Ascending aorta (tissue), 2 donors: Measurements from ENCODE around the gene FOLR2. TPM values are rescaled to one million over a fixed set of nuclear protein-coding genes. Genes with fewer than 3 reads are reported as not detected.

Experiments used
- DNase-seq, 2 donors: peaks; one replicate each; pipeline ENCODE4 v3.0.0-alpha.2; 2019; ENCODE audit warnings: low spot score in 2 of 2
- H3K27ac ChIP-seq, 2 donors: fragments of 200-600 bp; sonication (generic); one replicate each; pipeline ENCODE4 v1.5.1; 2016 to 2017; ENCODE audit warnings: mild to moderate bottlenecking in 1 of 2
- H3K27me3 ChIP-seq: fragments of 200-600 bp; sonication (generic); one replicate; pipeline ENCODE4 v1.5.1; 2017
- H3K36me3 ChIP-seq, 2 donors: fragments of 200-600 bp; sonication (generic); one replicate each; pipeline ENCODE4 v1.5.1; 2016
- H3K4me1 ChIP-seq, 2 donors: fragments of 200-600 bp; sonication (generic); one replicate each; pipeline ENCODE4 v1.5.1; 2016 to 2017; ENCODE audit warnings: mild to moderate bottlenecking in 1 of 2
- H3K4me3 ChIP-seq, 2 donors: fragments of 200-600 bp; sonication (generic); one replicate each; pipeline ENCODE4 v1.5.1; 2016 to 2017; ENCODE audit warnings: mild to moderate bottlenecking in 1 of 2
- H3K9me3 ChIP-seq, 2 donors: fragments of 200-600 bp; sonication (generic); one replicate each; pipeline ENCODE4 v1.5.1; 2016
- intact Hi-C: fragments of 100-400 bp; cut with DNase I; formaldehyde crosslinking; loops from one replicate; pipeline ENCODE4 v1.15.1; 2023
- total RNA-seq: library from RNA; depleted of rRNA; stranded (reverse); fragments of >200 nt; gene quantifications from one replicate; pipeline ENCODE4 v1.1.0, GENCODE V29; 2016
- TF ChIP-seq, protein P1 (sequence below), 3 experiments: fragments of 200-600 bp in 2 of 3; fragments of 450-650 bp in 1 of 3; sonication (generic) in 2 of 3; IDR thresholded peaks; one replicate each; pipeline ENCODE4 v1.5.1; 2016 to 2019; ENCODE audit warnings: antibody characterized with exemption in 3 of 3, mild to moderate bottlenecking in 1 of 3, moderate library complexity in 1 of 3

FOLR2 gene
- total RNA-seq, 1 donor from 2014 or later: 34.5 TPM

DNA sequence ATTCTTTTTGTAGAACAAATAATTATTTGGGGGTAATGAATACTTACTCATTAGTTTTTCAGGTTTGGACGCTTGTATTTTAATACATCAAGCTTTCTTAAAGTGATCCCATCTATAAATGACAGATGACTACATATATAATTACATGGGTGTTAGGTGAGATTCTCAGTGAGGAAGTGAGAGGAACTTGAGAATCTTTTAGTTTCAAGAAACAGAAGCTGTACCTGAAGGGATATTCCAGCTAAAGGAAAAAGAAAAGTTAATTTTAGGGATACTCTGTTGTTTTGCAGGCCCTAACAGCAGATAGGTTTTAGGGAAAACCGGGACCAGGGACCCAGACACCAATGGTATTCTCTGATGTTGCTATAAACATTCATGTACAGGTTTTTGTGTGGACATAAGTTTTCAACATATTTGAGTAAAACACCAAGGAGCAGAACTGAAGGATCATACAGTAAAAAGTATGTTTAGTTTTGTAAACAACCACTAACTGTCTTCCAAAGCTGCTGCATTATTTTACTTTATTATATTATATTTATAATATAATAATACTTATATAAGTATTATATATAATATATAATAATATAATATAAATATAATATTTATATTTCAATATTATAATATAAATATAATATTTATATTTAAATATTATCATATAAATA is 51.5 kb downstream of the FOLR2 start:
- Histone ChIP-seq H3K4me1 (no peaks in the 10 kb centered on the region), H3K4me3 (no peak overlapping the region), H3K27me3 (no peaks in the 10 kb centered on the region), H3K27ac (no peak overlapping the region), H3K9me3 (no peaks in the 10 kb centered on the region), H3K36me3 (no peaks in the 10 kb centered on the region)
- intact Hi-C loops: loop anchor here (10.0 kb wide), 1 partner anchor 103 kb away; no protein-coding TSS in a partner anchor
- DNase-seq: no peak
- TF ChIP-seq, protein P1, sequence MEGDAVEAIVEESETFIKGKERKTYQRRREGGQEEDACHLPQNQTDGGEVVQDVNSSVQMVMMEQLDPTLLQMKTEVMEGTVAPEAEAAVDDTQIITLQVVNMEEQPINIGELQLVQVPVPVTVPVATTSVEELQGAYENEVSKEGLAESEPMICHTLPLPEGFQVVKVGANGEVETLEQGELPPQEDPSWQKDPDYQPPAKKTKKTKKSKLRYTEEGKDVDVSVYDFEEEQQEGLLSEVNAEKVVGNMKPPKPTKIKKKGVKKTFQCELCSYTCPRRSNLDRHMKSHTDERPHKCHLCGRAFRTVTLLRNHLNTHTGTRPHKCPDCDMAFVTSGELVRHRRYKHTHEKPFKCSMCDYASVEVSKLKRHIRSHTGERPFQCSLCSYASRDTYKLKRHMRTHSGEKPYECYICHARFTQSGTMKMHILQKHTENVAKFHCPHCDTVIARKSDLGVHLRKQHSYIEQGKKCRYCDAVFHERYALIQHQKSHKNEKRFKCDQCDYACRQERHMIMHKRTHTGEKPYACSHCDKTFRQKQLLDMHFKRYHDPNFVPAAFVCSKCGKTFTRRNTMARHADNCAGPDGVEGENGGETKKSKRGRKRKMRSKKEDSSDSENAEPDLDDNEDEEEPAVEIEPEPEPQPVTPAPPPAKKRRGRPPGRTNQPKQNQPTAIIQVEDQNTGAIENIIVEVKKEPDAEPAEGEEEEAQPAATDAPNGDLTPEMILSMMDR (IDR thresholded peaks at IDR 0.05): no peak

Other genes with a start within 250 kb of the FOLR2 start
- 5.0 TPM for gene IL18BP, start 217.9 kb upstream of the FOLR2 start, total RNA-seq
- gene NUMA1, start 136.3 kb upstream of the FOLR2 start, total RNA-seq: 289 TPM
- gene LRRC51, start 135.9 kb upstream of the FOLR2 start, total RNA-seq: 12.9 TPM
- 148 TPM for gene LAMTOR1, start 113.5 kb upstream of the FOLR2 start, total RNA-seq
- not detected for gene TOMT, start 110.9 kb upstream of the FOLR2 start, total RNA-seq
- not detected for gene ANAPC15, start 104.1 kb upstream of the FOLR2 start, total RNA-seq
- gene FOLR3, start 81.1 kb upstream of the FOLR2 start, total RNA-seq: not detected
- not detected for gene FOLR1, start 24.7 kb upstream of the FOLR2 start, total RNA-seq
- 76.0 TPM for gene INPPL1, start 8.0 kb downstream of the FOLR2 start, total RNA-seq
- not detected for gene PHOX2A, start 27.4 kb downstream of the FOLR2 start, total RNA-seq
- 8.1 TPM for gene CLPB, start 217.7 kb downstream of the FOLR2 start, total RNA-seq